HepG2 (cell line): ENCODE results near the gene AGAP1. TPM values are rescaled to one million over a fixed set of nuclear protein-coding genes. Genes with fewer than 3 reads are reported as not detected.
A peak's percentile ranks its signal among the peaks of the same experiment; 100 is the strongest.

ENCODE experiments used
- KAT7 ChIP-seq: IDR thresholded peaks from 2 replicates; pipeline ENCODE4 v1.6.1; 2018; ENCODE audit warnings: borderline replicate concordance, missing compliant biosample characterization
- THAP7 ChIP-seq: sonication (generic); formaldehyde crosslinking; IDR thresholded peaks from 2 replicates; pipeline ENCODE4 v1.8.1; 2023; ENCODE audit warnings: mild to moderate bottlenecking, missing genetic modification reagents
- ZNF205 ChIP-seq: IDR thresholded peaks from 2 replicates; pipeline ENCODE4 v1.6.1; 2018; ENCODE audit warnings: missing biosample characterization, missing genetic modification reagents
- ZNF318 ChIP-seq: sonication (generic); formaldehyde crosslinking; IDR thresholded peaks from 2 replicates; pipeline ENCODE4 v1.4.0; 2020; ENCODE audit warnings: mild to moderate bottlenecking, missing genetic modification reagents
- ZNF362 ChIP-seq: sonication (generic); formaldehyde crosslinking; IDR thresholded peaks from 2 replicates; pipeline ENCODE4 v1.4.0; 2020; ENCODE audit warnings: missing genetic modification reagents, mild to moderate bottlenecking, borderline replicate concordance
- ZNF441 ChIP-seq: sonication (generic); formaldehyde crosslinking; IDR thresholded peaks from 2 replicates; pipeline ENCODE4 v1.7.0; 2021; ENCODE audit warnings: missing genetic modification reagents, borderline replicate concordance
- ZNF720 ChIP-seq: sonication (generic); formaldehyde crosslinking; IDR thresholded peaks from 2 replicates; pipeline ENCODE4 v1.4.0; 2020; ENCODE audit warnings: missing genetic modification reagents
- polyA plus RNA-seq, 8 experiments: library from polyadenylated mRNA; depleted of rRNA in 3 of 8; stranded (reverse) in 7 of 8; unstranded in 1 of 8; fragments of >200 nt; fragmentation: Illumina TruSeq in 4 of 8; extraction: Trizol in 4 of 8; gene quantifications; 2 replicates each; pipeline versions ENCODE4 v1.2.1 to v1.2.3, GENCODE V29; 2011 to 2016; ENCODE audit warnings: low read depth in 4 of 8, missing spikeins in 1 of 8, mixed read lengths in 1 of 8; ENCODE audit not compliant: insufficient read depth in 1 of 8
- total RNA-seq, 5 experiments: library from RNA; depleted of rRNA; stranded (reverse); fragments of >200 nt; fragmentation: Illumina TruSeq; extraction: Trizol; gene quantifications; 2 replicates each; pipeline ENCODE4 v1.2.3, GENCODE V29; 2016; ENCODE audit warnings: low read depth in 1 of 5
- TF ChIP-seq, protein P1 (sequence below): sonication (generic); formaldehyde crosslinking; IDR thresholded peaks from 2 replicates; pipeline ENCODE4 v1.4.0; 2020; ENCODE audit warnings: missing genetic modification reagents
- TF ChIP-seq, protein P2 (sequence below): IDR thresholded peaks from 2 replicates; pipeline ENCODE4 v1.6.1; 2016; ENCODE audit warnings: missing compliant biosample characterization, missing genetic modification reagents, borderline replicate concordance

Gene AGAP1
- total and polyA plus RNA-seq, 2 of the 13 experiments (the other 11 are each of a cell fraction or from before 2014, with no cell fraction given) = 21.2 to 32.7 TPM

GRCh38 chr2:235494716-235495372, 1.0 kb downstream of the AGAP1 start (continued):
- TF ChIP-seq, protein P1, sequence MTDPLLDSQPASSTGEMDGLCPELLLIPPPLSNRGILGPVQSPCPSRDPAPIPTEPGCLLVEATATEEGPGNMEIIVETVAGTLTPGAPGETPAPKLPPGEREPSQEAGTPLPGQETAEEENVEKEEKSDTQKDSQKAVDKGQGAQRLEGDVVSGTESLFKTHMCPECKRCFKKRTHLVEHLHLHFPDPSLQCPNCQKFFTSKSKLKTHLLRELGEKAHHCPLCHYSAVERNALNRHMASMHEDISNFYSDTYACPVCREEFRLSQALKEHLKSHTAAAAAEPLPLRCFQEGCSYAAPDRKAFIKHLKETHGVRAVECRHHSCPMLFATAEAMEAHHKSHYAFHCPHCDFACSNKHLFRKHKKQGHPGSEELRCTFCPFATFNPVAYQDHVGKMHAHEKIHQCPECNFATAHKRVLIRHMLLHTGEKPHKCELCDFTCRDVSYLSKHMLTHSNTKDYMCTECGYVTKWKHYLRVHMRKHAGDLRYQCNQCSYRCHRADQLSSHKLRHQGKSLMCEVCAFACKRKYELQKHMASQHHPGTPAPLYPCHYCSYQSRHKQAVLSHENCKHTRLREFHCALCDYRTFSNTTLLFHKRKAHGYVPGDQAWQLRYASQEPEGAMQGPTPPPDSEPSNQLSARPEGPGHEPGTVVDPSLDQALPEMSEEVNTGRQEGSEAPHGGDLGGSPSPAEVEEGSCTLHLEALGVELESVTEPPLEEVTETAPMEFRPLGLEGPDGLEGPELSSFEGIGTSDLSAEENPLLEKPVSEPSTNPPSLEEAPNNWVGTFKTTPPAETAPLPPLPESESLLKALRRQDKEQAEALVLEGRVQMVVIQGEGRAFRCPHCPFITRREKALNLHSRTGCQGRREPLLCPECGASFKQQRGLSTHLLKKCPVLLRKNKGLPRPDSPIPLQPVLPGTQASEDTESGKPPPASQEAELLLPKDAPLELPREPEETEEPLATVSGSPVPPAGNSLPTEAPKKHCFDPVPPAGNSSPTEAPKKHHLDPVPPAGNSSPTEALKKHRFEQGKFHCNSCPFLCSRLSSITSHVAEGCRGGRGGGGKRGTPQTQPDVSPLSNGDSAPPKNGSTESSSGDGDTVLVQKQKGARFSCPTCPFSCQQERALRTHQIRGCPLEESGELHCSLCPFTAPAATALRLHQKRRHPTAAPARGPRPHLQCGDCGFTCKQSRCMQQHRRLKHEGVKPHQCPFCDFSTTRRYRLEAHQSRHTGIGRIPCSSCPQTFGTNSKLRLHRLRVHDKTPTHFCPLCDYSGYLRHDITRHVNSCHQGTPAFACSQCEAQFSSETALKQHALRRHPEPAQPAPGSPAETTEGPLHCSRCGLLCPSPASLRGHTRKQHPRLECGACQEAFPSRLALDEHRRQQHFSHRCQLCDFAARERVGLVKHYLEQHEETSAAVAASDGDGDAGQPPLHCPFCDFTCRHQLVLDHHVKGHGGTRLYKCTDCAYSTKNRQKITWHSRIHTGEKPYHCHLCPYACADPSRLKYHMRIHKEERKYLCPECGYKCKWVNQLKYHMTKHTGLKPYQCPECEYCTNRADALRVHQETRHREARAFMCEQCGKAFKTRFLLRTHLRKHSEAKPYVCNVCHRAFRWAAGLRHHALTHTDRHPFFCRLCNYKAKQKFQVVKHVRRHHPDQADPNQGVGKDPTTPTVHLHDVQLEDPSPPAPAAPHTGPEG = no peak; the same call in 1 of the 2 replicates
- TF ChIP-seq, protein P2, sequence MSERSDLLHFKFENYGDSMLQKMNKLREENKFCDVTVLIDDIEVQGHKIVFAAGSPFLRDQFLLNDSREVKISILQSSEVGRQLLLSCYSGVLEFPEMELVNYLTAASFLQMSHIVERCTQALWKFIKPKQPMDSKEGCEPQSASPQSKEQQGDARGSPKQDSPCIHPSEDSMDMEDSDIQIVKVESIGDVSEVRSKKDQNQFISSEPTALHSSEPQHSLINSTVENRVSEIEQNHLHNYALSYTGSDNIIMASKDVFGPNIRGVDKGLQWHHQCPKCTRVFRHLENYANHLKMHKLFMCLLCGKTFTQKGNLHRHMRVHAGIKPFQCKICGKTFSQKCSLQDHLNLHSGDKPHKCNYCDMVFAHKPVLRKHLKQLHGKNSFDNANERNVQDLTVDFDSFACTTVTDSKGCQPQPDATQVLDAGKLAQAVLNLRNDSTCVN = no peak
- TF ChIP-seq THAP7 (CRISPR knock-in tag) (peak; percentile 37; the same call in 1 of the 2 replicates), ZNF205 (CRISPR knock-in tag) (0 out of 2 replicates have a peak, but pooled peaks have one; percentile 25), ZNF318 (0 out of 2 replicates have a peak, but pooled peaks have one; percentile 12), ZNF441 (CRISPR knock-in tag) (0 out of 2 replicates have a peak, but pooled peaks have one; percentile 14), ZNF362 (CRISPR knock-in tag) (no peak), ZNF720 (no peak), KAT7 (CRISPR knock-in tag) (peak; percentile 71; the same call in 1 of the 2 replicates)
